GM12864 (cell line): ENCODE data around the gene UCN.

Experiments
- DNase-seq: peaks from one replicate; pipeline ENCODE4 v3.0.0-alpha.2; 2011; ENCODE audit warnings: low read depth
- H3K4me3 ChIP-seq: 2 replicates; pipeline ENCODE4 v1.5.1; 2011; ENCODE audit warnings: mild to moderate bottlenecking, low read depth, low read length, control low read depth
- TF ChIP-seq, protein P1 (sequence below): IDR thresholded peaks from 2 replicates; pipeline ENCODE4 v1.5.1; 2011; ENCODE audit warnings: low read depth, mild to moderate bottlenecking, moderate library complexity, low read length, control low read depth, inconsistent platforms; ENCODE audit errors: missing control alignments

UCN gene

DNA sequence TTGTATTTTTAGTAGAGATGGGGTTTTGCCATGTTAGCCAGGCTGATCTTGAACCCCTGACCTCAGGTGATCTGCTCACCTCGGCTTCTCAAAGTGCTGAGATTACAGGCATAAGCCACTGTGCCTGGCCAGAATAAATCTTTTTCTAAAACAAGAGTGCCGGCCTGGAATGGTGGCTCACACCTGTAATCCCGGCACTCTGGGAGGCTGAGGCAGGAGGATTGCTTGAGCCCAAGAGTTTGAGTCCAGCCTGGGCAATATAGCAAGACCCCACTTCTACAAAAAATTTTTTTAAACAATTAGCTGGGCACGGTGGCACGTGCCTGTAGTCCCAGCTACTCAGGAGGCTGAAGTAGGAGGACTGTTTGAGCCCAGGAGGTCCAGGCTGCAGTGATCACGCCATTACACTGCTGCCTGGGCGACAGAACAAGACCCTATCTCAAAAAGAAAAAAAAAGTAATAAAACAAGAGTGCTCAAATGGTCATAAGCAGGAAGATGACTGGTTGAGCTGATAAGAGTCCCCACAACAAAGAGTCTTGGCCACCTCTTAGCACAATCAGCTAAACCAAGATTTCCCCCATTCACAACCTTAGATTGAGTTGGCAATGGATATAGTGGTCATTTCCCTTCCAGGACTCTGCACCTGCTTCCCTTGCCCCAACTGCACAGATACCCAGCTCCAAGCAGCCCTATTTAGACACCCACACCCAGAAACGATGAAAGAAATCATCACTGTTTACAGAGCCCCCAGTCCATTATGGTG, 5.8 kb upstream of the UCN start:
- H3K4me3 ChIP-seq = no peak overlapping the region
- no peak for DNase-seq
- TF ChIP-seq, protein P1, sequence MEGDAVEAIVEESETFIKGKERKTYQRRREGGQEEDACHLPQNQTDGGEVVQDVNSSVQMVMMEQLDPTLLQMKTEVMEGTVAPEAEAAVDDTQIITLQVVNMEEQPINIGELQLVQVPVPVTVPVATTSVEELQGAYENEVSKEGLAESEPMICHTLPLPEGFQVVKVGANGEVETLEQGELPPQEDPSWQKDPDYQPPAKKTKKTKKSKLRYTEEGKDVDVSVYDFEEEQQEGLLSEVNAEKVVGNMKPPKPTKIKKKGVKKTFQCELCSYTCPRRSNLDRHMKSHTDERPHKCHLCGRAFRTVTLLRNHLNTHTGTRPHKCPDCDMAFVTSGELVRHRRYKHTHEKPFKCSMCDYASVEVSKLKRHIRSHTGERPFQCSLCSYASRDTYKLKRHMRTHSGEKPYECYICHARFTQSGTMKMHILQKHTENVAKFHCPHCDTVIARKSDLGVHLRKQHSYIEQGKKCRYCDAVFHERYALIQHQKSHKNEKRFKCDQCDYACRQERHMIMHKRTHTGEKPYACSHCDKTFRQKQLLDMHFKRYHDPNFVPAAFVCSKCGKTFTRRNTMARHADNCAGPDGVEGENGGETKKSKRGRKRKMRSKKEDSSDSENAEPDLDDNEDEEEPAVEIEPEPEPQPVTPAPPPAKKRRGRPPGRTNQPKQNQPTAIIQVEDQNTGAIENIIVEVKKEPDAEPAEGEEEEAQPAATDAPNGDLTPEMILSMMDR = no peak

DNA sequence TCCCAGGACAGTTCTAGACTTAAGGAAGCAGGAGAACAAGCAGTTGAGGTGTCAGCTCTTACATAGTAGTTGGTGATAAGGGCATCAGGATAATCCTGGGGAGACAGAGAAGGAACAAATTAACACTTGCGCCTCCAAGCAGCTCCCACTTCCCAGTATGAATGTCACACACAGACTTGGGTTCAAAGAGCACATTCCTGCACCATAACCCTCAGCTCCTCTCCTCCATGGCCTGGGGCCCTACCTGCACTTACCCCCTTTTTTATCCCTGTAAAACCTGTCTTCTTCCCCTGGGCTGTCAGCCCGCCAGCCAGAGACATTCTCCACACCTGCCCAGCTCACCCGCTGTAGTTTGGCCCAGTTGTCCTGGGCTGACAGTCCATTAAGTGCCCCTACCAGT, 3.9 kb upstream of the UCN start:
- TF ChIP-seq, protein P1 = no peak
- no peak for DNase-seq
- no peak overlapping the region for H3K4me3 ChIP-seq

GRCh38 chr2:27309651-27310050, 1.4 kb upstream of the UCN start:
- no peak overlapping the region for H3K4me3 ChIP-seq
- TF ChIP-seq, protein P1 = no peak
- no peak for DNase-seq

GRCh38 chr2:27307545-27308358, 493 bp downstream of the UCN start:
- TF ChIP-seq, protein P1 = no peak
- H3K4me3 ChIP-seq = no peak overlapping the region
- no peak for DNase-seq

- TF ChIP-seq, protein P1 = no peak
- no peak for DNase-seq
- no peak overlapping the region for H3K4me3 ChIP-seq
These were observed 1.0 kb downstream of the UCN start for GRCh38 chr2:27307287-27307544.

- H3K4me3 ChIP-seq = no peak overlapping the region
- no peak for DNase-seq
- TF ChIP-seq, protein P1 = no peak
These were observed 1.5 kb downstream of the UCN start for GRCh38 chr2:27306573-27307286.
